Measurements from ENCODE around the gene KIDINS220.

Gene KIDINS220

GRCh38 chr2:8691859-8692437, 145.5 kb downstream of the KIDINS220 start:
- no peak for DNase-seq

- peak; percentile 49 to 80 for DNase-seq
These were observed 151.6 kb downstream of the KIDINS220 start for GRCh38 chr2:8685697-8686358.

GRCh38 chr2:8684878-8685696, 152.3 kb downstream of the KIDINS220 start:
- DNase-seq, result peak; percentile 57 to 60

- peak; percentile 46 to 49 for DNase-seq
These were observed 152.9 kb downstream of the KIDINS220 start for GRCh38 chr2:8684540-8684877.

- DNase-seq, result peak in 1 of 2 experiments; percentile 44
These were observed 154.4 kb downstream of the KIDINS220 start for GRCh38 chr2:8682719-8683667.

- DNase-seq, result peak; percentile 93 to 99
These were observed 155.4 kb downstream of the KIDINS220 start, which contains the start of gene ID2 for GRCh38 chr2:8681786-8682692. Gene ID2 (plus strand): TSS chr2:8682056. CDS start chr2:8682166, 110 bp downstream.

- DNase-seq, result peak; percentile 50 to 75
These were observed 156.3 kb downstream of the KIDINS220 start for GRCh38 chr2:8680822-8681760.

GRCh38 chr2:8679827-8680731, 157.3 kb downstream of the KIDINS220 start:
- DNase-seq, result peak; percentile 71 to 87

GRCh38 chr2:8679567-8679826, 157.9 kb downstream of the KIDINS220 start:
- peak in 1 of 2 experiments; percentile 67 for DNase-seq

Measured in NCI-H446 (cell line).